ENCODE results near the gene TXNDC17. TPM values are rescaled to one million over a fixed set of nuclear protein-coding genes. Genes with fewer than 3 reads are reported as not detected.

The TXNDC17 gene
- total and polyA plus RNA-seq, 2 of the 8 experiments (the other 6 are each of a cell fraction or from before 2014, with no cell fraction given) = 182 to 410 TPM

DNA sequence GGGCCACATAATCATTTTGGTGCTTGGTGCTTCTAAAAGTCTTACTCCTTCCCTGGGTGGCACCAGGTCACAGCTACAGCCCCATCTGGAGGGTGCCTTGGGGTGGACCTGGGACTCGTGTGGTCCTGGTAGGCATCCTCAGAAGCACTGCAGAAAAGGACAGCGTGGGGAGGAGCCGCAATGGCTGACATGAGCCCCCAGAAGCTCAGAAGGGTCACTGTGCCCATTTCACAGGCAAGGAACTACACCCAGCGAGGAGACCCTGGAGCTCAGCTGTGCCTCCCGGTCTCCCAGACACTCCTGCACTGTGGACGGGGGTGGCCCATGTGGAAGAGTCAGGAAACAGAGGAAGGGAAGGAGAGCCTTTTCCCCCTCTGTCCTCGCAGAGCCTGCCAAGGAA, 37.1 kb downstream of the TXNDC17 start (continued):
- TF ChIP-seq, protein P1, sequence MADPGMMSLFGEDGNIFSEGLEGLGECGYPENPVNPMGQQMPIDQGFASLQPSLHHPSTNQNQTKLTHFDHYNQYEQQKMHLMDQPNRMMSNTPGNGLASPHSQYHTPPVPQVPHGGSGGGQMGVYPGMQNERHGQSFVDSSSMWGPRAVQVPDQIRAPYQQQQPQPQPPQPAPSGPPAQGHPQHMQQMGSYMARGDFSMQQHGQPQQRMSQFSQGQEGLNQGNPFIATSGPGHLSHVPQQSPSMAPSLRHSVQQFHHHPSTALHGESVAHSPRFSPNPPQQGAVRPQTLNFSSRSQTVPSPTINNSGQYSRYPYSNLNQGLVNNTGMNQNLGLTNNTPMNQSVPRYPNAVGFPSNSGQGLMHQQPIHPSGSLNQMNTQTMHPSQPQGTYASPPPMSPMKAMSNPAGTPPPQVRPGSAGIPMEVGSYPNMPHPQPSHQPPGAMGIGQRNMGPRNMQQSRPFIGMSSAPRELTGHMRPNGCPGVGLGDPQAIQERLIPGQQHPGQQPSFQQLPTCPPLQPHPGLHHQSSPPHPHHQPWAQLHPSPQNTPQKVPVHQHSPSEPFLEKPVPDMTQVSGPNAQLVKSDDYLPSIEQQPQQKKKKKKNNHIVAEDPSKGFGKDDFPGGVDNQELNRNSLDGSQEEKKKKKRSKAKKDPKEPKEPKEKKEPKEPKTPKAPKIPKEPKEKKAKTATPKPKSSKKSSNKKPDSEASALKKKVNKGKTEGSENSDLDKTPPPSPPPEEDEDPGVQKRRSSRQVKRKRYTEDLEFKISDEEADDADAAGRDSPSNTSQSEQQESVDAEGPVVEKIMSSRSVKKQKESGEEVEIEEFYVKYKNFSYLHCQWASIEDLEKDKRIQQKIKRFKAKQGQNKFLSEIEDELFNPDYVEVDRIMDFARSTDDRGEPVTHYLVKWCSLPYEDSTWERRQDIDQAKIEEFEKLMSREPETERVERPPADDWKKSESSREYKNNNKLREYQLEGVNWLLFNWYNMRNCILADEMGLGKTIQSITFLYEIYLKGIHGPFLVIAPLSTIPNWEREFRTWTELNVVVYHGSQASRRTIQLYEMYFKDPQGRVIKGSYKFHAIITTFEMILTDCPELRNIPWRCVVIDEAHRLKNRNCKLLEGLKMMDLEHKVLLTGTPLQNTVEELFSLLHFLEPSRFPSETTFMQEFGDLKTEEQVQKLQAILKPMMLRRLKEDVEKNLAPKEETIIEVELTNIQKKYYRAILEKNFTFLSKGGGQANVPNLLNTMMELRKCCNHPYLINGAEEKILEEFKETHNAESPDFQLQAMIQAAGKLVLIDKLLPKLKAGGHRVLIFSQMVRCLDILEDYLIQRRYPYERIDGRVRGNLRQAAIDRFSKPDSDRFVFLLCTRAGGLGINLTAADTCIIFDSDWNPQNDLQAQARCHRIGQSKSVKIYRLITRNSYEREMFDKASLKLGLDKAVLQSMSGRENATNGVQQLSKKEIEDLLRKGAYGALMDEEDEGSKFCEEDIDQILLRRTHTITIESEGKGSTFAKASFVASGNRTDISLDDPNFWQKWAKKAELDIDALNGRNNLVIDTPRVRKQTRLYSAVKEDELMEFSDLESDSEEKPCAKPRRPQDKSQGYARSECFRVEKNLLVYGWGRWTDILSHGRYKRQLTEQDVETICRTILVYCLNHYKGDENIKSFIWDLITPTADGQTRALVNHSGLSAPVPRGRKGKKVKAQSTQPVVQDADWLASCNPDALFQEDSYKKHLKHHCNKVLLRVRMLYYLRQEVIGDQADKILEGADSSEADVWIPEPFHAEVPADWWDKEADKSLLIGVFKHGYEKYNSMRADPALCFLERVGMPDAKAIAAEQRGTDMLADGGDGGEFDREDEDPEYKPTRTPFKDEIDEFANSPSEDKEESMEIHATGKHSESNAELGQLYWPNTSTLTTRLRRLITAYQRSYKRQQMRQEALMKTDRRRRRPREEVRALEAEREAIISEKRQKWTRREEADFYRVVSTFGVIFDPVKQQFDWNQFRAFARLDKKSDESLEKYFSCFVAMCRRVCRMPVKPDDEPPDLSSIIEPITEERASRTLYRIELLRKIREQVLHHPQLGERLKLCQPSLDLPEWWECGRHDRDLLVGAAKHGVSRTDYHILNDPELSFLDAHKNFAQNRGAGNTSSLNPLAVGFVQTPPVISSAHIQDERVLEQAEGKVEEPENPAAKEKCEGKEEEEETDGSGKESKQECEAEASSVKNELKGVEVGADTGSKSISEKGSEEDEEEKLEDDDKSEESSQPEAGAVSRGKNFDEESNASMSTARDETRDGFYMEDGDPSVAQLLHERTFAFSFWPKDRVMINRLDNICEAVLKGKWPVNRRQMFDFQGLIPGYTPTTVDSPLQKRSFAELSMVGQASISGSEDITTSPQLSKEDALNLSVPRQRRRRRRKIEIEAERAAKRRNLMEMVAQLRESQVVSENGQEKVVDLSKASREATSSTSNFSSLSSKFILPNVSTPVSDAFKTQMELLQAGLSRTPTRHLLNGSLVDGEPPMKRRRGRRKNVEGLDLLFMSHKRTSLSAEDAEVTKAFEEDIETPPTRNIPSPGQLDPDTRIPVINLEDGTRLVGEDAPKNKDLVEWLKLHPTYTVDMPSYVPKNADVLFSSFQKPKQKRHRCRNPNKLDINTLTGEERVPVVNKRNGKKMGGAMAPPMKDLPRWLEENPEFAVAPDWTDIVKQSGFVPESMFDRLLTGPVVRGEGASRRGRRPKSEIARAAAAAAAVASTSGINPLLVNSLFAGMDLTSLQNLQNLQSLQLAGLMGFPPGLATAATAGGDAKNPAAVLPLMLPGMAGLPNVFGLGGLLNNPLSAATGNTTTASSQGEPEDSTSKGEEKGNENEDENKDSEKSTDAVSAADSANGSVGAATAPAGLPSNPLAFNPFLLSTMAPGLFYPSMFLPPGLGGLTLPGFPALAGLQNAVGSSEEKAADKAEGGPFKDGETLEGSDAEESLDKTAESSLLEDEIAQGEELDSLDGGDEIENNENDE (IDR thresholded peaks at IDR 0.05; ENCODE audit: insufficient replicate concordance, low read length) = no peak
- no peak for TF ChIP-seq SP4 (IDR thresholded peaks at IDR 0.05; ENCODE audit: low read length)
- TF ChIP-seq, protein P2, sequence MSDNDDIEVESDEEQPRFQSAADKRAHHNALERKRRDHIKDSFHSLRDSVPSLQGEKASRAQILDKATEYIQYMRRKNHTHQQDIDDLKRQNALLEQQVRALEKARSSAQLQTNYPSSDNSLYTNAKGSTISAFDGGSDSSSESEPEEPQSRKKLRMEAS (IDR thresholded peaks at IDR 0.05) = no peak
- TF ChIP-seq POLR2A (IDR thresholded peaks at IDR 0.05; ENCODE audit: control extremely low read depth in 1 of 2, low read depth in 2 of 2, low read length in 2 of 2) = no peak
- no peak for TF ChIP-seq POLR2AphosphoS5 (IDR thresholded peaks at IDR 0.05; ENCODE audit: low read depth, low read length)
- TF ChIP-seq YY1 (IDR thresholded peaks at IDR 0.05; ENCODE audit: low read depth, low read length) = no peak
- TF ChIP-seq TEAD4 (IDR thresholded peaks at IDR 0.05; ENCODE audit: low read depth, low read length) = no peak
- TF ChIP-seq FOSL1 (IDR thresholded peaks at IDR 0.05; ENCODE audit: insufficient read depth, low read depth, low read length) = no peak
- TF ChIP-seq HDAC2 (IDR thresholded peaks at IDR 0.05; ENCODE audit: borderline replicate concordance in 1 of 2, low read depth in 2 of 2, low read length in 2 of 2) = no peak
